ENCODE data around the gene RHEX.

Gene RHEX

DNA sequence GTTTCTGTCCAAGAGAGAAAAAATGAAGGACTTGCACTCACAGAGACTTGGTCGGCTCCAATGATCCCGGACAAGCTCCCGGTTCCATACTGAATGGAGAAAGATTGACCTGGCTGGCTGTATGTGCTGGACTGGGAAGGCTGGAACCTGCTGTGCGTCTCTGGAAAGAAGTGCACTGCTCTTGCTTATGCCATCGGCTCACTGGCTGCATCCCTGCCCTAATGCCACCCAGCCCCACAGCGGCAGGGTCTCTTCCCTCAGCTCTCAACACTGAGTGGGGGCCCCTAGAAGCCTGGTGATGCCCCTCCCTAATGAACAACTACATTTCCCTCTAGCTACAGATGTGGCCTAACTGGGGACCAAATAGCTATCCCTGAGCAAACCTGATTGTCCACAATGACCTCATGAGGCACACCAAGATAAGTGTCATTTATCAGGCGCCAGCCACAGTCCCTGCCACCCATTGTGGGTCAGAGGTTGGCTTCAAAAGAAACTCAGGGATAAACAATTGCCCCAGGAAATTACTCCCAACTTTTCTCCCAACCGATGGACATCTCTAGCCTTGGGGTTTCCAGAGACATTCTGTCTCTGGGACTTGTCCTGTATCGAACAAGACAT is 31.9 kb upstream of the RHEX start:
- in situ Hi-C loops (cut with HindIII; ENCODE audit: low sequenced_read_pairs), result no loop called here
- TF ChIP-seq, protein P1, sequence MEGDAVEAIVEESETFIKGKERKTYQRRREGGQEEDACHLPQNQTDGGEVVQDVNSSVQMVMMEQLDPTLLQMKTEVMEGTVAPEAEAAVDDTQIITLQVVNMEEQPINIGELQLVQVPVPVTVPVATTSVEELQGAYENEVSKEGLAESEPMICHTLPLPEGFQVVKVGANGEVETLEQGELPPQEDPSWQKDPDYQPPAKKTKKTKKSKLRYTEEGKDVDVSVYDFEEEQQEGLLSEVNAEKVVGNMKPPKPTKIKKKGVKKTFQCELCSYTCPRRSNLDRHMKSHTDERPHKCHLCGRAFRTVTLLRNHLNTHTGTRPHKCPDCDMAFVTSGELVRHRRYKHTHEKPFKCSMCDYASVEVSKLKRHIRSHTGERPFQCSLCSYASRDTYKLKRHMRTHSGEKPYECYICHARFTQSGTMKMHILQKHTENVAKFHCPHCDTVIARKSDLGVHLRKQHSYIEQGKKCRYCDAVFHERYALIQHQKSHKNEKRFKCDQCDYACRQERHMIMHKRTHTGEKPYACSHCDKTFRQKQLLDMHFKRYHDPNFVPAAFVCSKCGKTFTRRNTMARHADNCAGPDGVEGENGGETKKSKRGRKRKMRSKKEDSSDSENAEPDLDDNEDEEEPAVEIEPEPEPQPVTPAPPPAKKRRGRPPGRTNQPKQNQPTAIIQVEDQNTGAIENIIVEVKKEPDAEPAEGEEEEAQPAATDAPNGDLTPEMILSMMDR (IDR thresholded peaks at IDR 0.05; ENCODE audit: low read depth, low read length, missing control alignments), result no peak
- no peak for DNase-seq (ENCODE audit: low read depth)
- no peak overlapping the region for H3K4me3 ChIP-seq (ENCODE audit: low read depth, low read length)

DNA sequence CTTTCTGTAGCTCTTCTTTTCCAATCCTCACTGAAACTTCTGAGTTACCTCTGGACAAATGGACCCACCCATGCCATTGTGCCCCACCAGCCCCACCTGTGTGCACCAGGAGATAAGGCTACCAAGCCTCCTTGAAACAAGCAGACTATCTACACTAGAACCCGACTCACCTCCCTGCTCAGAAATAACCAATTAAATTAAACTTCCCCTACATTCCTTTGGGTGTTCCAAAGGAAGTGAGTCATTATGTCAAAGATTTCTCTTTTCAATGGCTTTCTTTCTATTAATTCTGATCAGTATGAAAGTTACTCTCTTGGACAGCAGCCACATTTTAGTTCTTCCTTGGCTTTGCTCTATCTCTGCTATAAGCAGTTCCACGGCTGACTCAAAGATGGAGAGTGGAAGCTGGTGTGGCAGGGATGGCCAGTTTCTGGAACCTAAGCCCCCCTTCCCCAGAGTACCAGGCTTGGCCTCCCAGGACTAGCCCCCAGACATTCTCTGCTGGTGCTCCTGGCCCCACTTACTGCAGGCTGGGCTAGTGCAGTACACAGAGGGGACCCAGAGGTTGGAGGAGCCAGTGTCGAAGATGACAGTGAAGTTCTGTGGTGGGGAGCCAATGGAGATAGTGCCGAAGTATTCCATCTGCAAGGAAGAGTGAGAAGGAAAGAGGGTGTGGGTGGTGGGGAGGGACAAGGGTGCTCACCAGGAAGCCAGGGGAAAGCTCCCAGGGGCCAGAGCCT is 31.2 kb upstream of the RHEX start:
- in situ Hi-C loops (cut with HindIII; ENCODE audit: low sequenced_read_pairs), result no loop called here
- DNase-seq (ENCODE audit: low read depth), result no peak

DNA sequence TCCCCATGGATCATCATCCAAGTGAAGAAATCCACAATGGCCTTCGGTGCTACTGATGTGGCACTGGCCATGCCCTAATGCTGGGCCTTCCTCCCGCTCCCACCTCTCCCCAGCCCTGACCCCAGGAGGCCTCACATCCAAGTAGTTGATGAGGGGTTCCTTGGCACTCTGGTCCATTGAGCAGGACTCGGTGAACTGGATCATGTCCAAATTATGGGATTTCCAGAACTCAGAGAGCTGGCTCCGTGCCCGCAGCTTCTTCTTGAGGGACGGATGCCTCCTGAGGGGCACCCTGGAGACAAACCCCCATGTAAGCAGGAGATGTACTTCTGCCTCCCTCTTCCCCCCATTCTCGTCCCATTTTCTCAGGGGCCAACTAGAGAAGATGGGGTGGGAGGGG is 30.2 kb upstream of the RHEX start:
- in situ Hi-C loops (cut with HindIII; ENCODE audit: low sequenced_read_pairs), result no loop called here
- no peak overlapping the region for H3K4me3 ChIP-seq (ENCODE audit: low read depth, low read length)
- no peak for DNase-seq (ENCODE audit: low read depth)
- TF ChIP-seq, protein P1 (IDR thresholded peaks at IDR 0.05; ENCODE audit: low read depth, low read length, missing control alignments), result no peak

More for the DNA sequence above, 31.2 kb upstream of the RHEX start:
- no peak overlapping the region for H3K4me3 ChIP-seq (ENCODE audit: low read depth, low read length)
- TF ChIP-seq, protein P1 (IDR thresholded peaks at IDR 0.05; ENCODE audit: low read depth, low read length, missing control alignments), result no peak

DNA sequence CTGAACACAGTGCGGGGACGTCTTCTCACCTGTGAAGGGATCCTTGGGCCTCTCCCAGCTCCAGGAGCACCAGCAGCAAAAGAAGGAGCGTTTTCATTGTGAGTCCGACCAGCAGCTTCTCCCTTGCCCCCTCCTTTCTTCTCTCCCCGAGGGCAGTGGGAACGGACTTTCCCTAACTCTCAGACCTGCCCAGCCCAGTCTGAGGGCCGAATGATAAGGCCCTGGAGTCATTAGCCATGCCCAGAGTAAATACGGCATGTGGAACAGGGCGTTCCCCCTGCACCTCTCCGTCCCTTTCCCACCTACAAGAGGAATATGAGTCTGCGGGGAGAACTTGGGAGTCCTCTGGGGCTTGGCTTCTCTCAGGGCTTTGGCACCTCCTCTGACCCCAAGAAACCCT is 29.3 kb upstream of the RHEX start, which contains the start of gene CTSE:
CTSE (minus strand) TSS at position 201 of the 400 bp plus-strand sequence; CDS start at position 97, 104 bp downstream.
- DNase-seq (ENCODE audit: low read depth), result no peak
- in situ Hi-C loops (cut with HindIII; ENCODE audit: low sequenced_read_pairs), result no loop called here
- TF ChIP-seq, protein P1 (IDR thresholded peaks at IDR 0.05; ENCODE audit: low read depth, low read length, missing control alignments), result no peak
- no peak within 1 kb of the TSS for H3K4me3 ChIP-seq (ENCODE audit: low read depth, low read length)

DNA sequence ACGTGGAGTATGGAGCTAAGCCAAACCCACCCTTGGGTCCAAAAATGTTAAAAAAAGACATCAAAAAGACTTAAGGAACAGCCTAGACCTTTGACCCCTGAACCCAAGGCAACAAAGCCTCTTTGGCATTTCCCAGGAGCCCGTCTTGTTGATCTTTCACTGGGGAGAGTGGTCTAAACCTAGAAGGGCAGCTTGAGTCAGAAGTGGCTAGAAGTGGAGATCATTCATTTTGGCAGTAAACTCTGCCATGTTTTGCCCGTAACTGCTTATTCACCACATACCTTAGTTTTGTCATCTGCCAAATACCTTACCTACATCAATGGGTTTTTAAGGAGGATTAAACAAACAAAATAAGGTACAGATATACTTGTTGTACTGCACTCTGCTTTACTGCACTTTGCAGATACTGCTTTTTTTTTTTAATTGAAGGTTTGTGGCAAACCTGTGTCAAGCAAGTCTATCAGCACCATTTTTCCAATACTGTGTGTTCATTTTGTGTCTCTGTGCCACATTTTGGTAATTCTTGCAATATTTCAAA is 27.6 kb upstream of the RHEX start:
- DNase-seq (ENCODE audit: low read depth), result no peak
- TF ChIP-seq, protein P1 (IDR thresholded peaks at IDR 0.05; ENCODE audit: low read depth, low read length, missing control alignments), result no peak
- in situ Hi-C loops (cut with HindIII; ENCODE audit: low sequenced_read_pairs), result no loop called here

DNA sequence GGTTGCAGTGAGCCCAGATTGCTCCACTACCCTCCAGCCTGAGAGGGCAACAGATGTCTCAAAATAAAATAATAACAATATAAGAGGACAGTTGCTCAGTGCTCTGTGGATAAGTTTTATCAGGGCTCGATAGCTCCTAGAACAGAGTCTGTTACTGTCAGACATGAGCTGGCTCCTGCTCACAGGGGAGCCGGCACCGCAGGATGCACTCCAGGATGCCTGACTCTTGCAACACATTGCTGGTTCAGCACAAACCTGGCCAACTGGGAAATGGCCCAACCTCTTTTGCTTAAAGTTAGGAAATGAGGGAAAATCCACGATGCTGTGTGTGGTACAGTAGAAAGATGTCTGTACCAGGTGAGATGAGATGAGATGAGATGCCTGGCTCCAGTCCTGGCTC is 23.5 kb upstream of the RHEX start:
- in situ Hi-C loops (cut with HindIII; ENCODE audit: low sequenced_read_pairs), result no loop called here
- no peak for DNase-seq (ENCODE audit: low read depth)
- TF ChIP-seq, protein P1 (IDR thresholded peaks at IDR 0.05; ENCODE audit: low read depth, low read length, missing control alignments), result no peak
- H3K4me3 ChIP-seq (ENCODE audit: low read depth, low read length), result no peak overlapping the region

More for the DNA sequence above, 27.6 kb upstream of the RHEX start:
- H3K4me3 ChIP-seq (ENCODE audit: low read depth, low read length), result no peak overlapping the region

All from astrocyte of the cerebellum (primary cell).